Endothelial cell of umbilical vein (primary cell): ENCODE data around the gene UQCRC1. TPM values are rescaled to one million over a fixed set of nuclear protein-coding genes. Genes with fewer than 3 reads are reported as not detected.

Experiments
- BruUV-seq: library from RNA; stranded (reverse); fragments of 400-500 nt; replicated peaks from 2 replicates; lab custom pipeline; 2021; lab: Mats Ljungman, UMichigan
- CTCF ChIA-PET: fragments of 300-600, 350-600 bp; sonication (Branson Sonifier 250); formaldehyde crosslinking; loops from one replicate; lab custom pipeline; 2021; ENCODE audit warnings: antibody characterized with exemption, inconsistent platforms; lab: Charles Lee
- POLR2A ChIA-PET: fragments of 300-600, 350-600 bp; sonication (Branson Sonifier 250); formaldehyde crosslinking; loops from one replicate; lab custom pipeline; 2021; ENCODE audit warnings: antibody characterized with exemption, inconsistent platforms; lab: Charles Lee
- DNase-seq: peaks from one replicate; pipeline ENCODE4 v3.0.0-alpha.2; 2011; ENCODE audit warnings: low read depth, low spot score
- FAIRE-seq: peaks from 2 replicates; lab custom pipeline; 2011; peaks lifted over from hg19 to GRCh38; lab: Jason Lieb, UNC
- H2AFZ ChIP-seq: 2 replicates; pipeline ENCODE4 v1.6.0; 2012; ENCODE audit warnings: low read depth, low read length, control low read depth, inconsistent platforms
- H3K27ac ChIP-seq: 2 replicates; pipeline ENCODE4 v1.5.1; 2011; ENCODE audit warnings: low read depth, mild to moderate bottlenecking, control low read depth, low read length, moderate library complexity; ENCODE audit not compliant: insufficient read depth
- H3K27me3 ChIP-seq, 2 experiments: 2 replicates each; pipeline versions ENCODE4 v1.6.0 to v1.6.1; 2011; ENCODE audit warnings: low read length in 2 of 2, mixed read lengths in 1 of 2; ENCODE audit not compliant: control insufficient read depth in 2 of 2, insufficient read depth in 2 of 2
- H3K36me3 ChIP-seq, 2 experiments: 2 replicates in 1 of 2; 3 replicates in 1 of 2; pipeline ENCODE4 v1.5.1; 2011; ENCODE audit warnings: low read length in 2 of 2, mild to moderate bottlenecking in 1 of 2, moderate library complexity in 1 of 2; ENCODE audit not compliant: control insufficient read depth in 2 of 2, insufficient read depth in 2 of 2; ENCODE audit errors: extremely low read depth in 1 of 2
- H3K4me1 ChIP-seq: 3 replicates; pipeline ENCODE4 v1.5.1; 2011; ENCODE audit warnings: mild to moderate bottlenecking, low read length; ENCODE audit not compliant: control insufficient read depth, insufficient read depth; ENCODE audit errors: extremely low read depth
- H3K4me2 ChIP-seq: 2 replicates; pipeline ENCODE4 v1.6.1; 2011; ENCODE audit warnings: low read length, control low read depth, mixed read lengths; ENCODE audit not compliant: insufficient read depth
- H3K4me3 ChIP-seq, 3 experiments: fragments of 200-600 bp in 1 of 3; sonication (generic), shearing (Covaris generic) in 1 of 3; replicated peaks in 1 of 3; 2 replicates each; pipeline ENCODE4 v1.5.1; 2011 to 2016; ENCODE audit warnings: control low read depth in 3 of 3, low read length in 3 of 3, mild to moderate bottlenecking in 2 of 3, inconsistent platforms in 1 of 3, low read depth in 1 of 3, moderate library complexity in 1 of 3; ENCODE audit not compliant: insufficient read depth in 1 of 3
- H3K79me2 ChIP-seq: 2 replicates; pipeline ENCODE4 v1.6.0; 2012; ENCODE audit warnings: low read length, inconsistent platforms; ENCODE audit not compliant: control insufficient read depth, insufficient read depth
- H3K9ac ChIP-seq: replicated peaks from 2 replicates; pipeline ENCODE3; 2011; ENCODE audit warnings: low read length, control low read depth; ENCODE audit not compliant: insufficient read depth; ENCODE audit errors: extremely low read depth
- H3K9me1 ChIP-seq: replicated peaks from 3 replicates; pipeline ENCODE4 v1.6.0; 2011; ENCODE audit warnings: mild to moderate bottlenecking, low read length; ENCODE audit not compliant: control insufficient read depth, insufficient read depth; ENCODE audit errors: extremely low read depth
- H3K9me3 ChIP-seq: replicated peaks from 2 replicates; pipeline ENCODE4 v1.5.1; 2012; ENCODE audit warnings: low read length, inconsistent platforms; ENCODE audit not compliant: control insufficient read depth, insufficient read depth
- H4K20me1 ChIP-seq: replicated peaks from 2 replicates; pipeline ENCODE3; 2011; ENCODE audit warnings: mild to moderate bottlenecking, low read length; ENCODE audit not compliant: control insufficient read depth, insufficient read depth; ENCODE audit errors: extremely low read depth
- EZH2 ChIP-seq: IDR thresholded peaks from 2 replicates; pipeline ENCODE4 v1.6.1; 2012; ENCODE audit warnings: borderline replicate concordance, low read depth, mild to moderate bottlenecking, moderate library complexity, low read length, inconsistent platforms; ENCODE audit not compliant: severe bottlenecking
- FOS ChIP-seq: IDR thresholded peaks from 2 replicates; pipeline ENCODE4 v1.6.1; 2011; ENCODE audit warnings: mild to moderate bottlenecking, low read length, moderate library complexity, borderline replicate concordance; ENCODE audit not compliant: insufficient read depth
- GATA2 ChIP-seq: IDR thresholded peaks from 2 replicates; pipeline ENCODE4 v1.7.0; 2011; ENCODE audit warnings: low read depth, mild to moderate bottlenecking, moderate library complexity, mixed read lengths, low read length; ENCODE audit not compliant: insufficient read length, insufficient read depth
- JUN ChIP-seq: IDR thresholded peaks from 2 replicates; pipeline ENCODE4 v1.6.1; 2011; ENCODE audit warnings: borderline replicate concordance, low read depth; ENCODE audit not compliant: insufficient read length, insufficient read depth
- MYC ChIP-seq: IDR thresholded peaks from one replicate; pipeline ENCODE4 v1.6.1; 2011; ENCODE audit warnings: mild to moderate bottlenecking, low read depth, low read length
- POLR2A ChIP-seq: IDR thresholded peaks from 2 replicates; pipeline ENCODE4 v1.6.1; 2012; ENCODE audit warnings: low read depth, mild to moderate bottlenecking, control low read depth, low read length
- POLR2AphosphoS5 ChIP-seq: IDR thresholded peaks from 2 replicates; pipeline ENCODE4 v1.6.1; 2012; ENCODE audit warnings: low read depth, mild to moderate bottlenecking, control low read depth, low read length, moderate library complexity; ENCODE audit not compliant: insufficient read depth
- dilution Hi-C: fragments of 300-500 bp; cut with MboI; formaldehyde crosslinking; loops from one replicate; pipeline ENCODE4 v1.15.0; 2019; ENCODE audit warnings: low sequenced_read_pairs; ENCODE audit not compliant: extremely low pct_ligation_motif_present
- intact Hi-C: fragments of 100-400 bp; cut with micrococcal nuclease; formaldehyde crosslinking; loops from one replicate; pipeline ENCODE4 v1.10.0; 2022
- polyA plus RNA-seq, 4 experiments: library from polyadenylated mRNA; depleted of rRNA in 3 of 4; stranded (reverse) in 3 of 4; unstranded in 1 of 4; fragments of >200 nt; gene quantifications; 2 replicates each; pipeline versions ENCODE4 v1.2.1 to v1.2.3, GENCODE V29; 2011 to 2012; ENCODE audit warnings: missing spikeins in 1 of 4
- total RNA-seq: library from RNA; stranded (reverse); gene quantifications from 2 replicates; pipeline ENCODE4 v1.2.3, GENCODE V29; 2021
- TF ChIP-seq, protein P1 (sequence below): IDR thresholded peaks from 2 replicates; pipeline ENCODE4 v1.6.1; 2011; ENCODE audit not compliant: insufficient read depth, insufficient read length
- TF ChIP-seq, protein P2 (sequence below), 2 donors: IDR thresholded peaks; 1 replicate in 1 of 2; 2 replicates in 1 of 2; pipeline ENCODE4 v1.5.1; 2011; ENCODE audit warnings: low read length in 2 of 2, mild to moderate bottlenecking in 2 of 2, moderate library complexity in 2 of 2, control low read depth in 1 of 2, inconsistent platforms in 1 of 2, low read depth in 1 of 2; ENCODE audit not compliant: insufficient read depth in 1 of 2; ENCODE audit errors: extremely low read depth in 1 of 2

Gene UQCRC1
- total and polyA plus RNA-seq, 2 donors (not counting 3 experiments of a cell fraction or from before 2014, with no cell fraction given) = 184 to 427 TPM

DNA sequence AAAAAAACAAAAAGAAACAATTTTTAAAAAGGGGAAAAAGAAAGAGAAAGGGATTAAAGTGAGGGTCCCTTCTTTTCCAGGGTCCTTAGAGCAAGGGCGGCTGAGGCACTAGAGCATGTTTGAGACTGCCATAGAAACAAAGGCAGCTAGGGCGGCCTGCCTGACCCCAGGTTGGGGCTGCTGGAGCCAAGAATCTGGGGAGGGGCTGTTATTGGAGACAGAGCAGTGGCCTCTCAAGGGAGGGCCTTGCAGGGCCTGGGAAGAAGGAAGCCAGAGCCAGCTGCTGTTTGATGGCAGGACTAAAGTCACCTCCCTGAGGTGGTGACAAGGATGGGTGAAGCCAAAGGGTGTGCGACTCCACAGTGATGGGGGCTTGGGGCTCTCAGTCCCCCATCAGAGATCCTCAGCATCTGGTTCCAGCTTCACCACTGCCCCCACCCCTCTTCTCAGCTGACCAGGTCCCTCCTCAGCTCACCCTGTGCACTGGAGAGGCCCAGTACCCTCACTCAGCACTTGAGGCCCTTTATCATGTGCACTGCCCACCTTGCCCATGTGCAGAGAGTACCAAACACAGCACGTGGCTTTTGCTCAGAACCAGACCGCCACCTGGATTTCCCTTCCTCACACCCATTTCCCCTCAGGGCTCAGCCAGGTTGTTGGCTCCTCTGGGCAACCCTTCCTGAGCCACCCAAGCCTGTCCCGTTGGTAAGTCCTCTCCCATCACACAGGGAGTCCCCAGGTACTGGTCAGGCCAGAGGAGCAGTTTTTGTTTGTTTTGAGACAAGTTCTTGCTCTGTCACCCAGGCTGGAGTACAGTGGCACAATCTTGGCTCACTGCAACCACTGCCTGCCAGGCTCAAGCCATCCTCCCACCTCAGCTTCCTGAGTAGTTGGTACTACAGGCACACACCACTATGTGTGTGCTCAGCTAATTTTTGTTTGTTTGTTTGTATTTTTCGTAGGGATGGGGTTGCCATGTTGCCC lies 10.4 kb upstream of the UQCRC1 start:
- Histone ChIP-seq H3K4me2 (no peak overlapping the region), H3K9me1 (no peaks in the 10 kb centered on the region), H3K9me3 (peaks cover 4% of the 10 kb centered on the region), H3K4me3 (no peak overlapping the region), H3K36me3 (no peaks in the 10 kb centered on the region), H3K4me1 (no peaks in the 10 kb centered on the region), H3K79me2 (no peaks in the 10 kb centered on the region), H3K9ac (no peak overlapping the region), H2AFZ (no peak overlapping the region), H4K20me1 (no peaks in the 10 kb centered on the region), H3K27me3 (no peaks in the 10 kb centered on the region), H3K27ac (no peak overlapping the region)
- FAIRE-seq (no peak), DNase-seq (no peak)
- ChIA-PET POLR2A (no interaction called here), CTCF (no interaction called here)
- intact Hi-C loops = no loop called here
- TF ChIP-seq, protein P1, sequence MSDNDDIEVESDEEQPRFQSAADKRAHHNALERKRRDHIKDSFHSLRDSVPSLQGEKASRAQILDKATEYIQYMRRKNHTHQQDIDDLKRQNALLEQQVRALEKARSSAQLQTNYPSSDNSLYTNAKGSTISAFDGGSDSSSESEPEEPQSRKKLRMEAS = no peak
- no peak for TF ChIP-seq GATA2
- no peak for TF ChIP-seq POLR2AphosphoS5
- TF ChIP-seq FOS = no peak
- no peak for TF ChIP-seq MYC
- TF ChIP-seq, protein P2, sequence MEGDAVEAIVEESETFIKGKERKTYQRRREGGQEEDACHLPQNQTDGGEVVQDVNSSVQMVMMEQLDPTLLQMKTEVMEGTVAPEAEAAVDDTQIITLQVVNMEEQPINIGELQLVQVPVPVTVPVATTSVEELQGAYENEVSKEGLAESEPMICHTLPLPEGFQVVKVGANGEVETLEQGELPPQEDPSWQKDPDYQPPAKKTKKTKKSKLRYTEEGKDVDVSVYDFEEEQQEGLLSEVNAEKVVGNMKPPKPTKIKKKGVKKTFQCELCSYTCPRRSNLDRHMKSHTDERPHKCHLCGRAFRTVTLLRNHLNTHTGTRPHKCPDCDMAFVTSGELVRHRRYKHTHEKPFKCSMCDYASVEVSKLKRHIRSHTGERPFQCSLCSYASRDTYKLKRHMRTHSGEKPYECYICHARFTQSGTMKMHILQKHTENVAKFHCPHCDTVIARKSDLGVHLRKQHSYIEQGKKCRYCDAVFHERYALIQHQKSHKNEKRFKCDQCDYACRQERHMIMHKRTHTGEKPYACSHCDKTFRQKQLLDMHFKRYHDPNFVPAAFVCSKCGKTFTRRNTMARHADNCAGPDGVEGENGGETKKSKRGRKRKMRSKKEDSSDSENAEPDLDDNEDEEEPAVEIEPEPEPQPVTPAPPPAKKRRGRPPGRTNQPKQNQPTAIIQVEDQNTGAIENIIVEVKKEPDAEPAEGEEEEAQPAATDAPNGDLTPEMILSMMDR (IDR thresholded peaks at IDR 0.05; ENCODE audit: extremely low read depth in 1 of 2, insufficient read depth in 1 of 2, low read depth in 1 of 2, low read length in 2 of 2) = no peak
- TF ChIP-seq POLR2A = no peak
- TF ChIP-seq JUN = no peak
- no peak for TF ChIP-seq EZH2
- dilution Hi-C loops = no loop called here
- BruUV-seq = no TSS peak
